ENCODE measurements around the gene MYOM3.
A peak's percentile ranks its signal among the peaks of the same experiment; 100 is the strongest.

Gene MYOM3

DNA sequence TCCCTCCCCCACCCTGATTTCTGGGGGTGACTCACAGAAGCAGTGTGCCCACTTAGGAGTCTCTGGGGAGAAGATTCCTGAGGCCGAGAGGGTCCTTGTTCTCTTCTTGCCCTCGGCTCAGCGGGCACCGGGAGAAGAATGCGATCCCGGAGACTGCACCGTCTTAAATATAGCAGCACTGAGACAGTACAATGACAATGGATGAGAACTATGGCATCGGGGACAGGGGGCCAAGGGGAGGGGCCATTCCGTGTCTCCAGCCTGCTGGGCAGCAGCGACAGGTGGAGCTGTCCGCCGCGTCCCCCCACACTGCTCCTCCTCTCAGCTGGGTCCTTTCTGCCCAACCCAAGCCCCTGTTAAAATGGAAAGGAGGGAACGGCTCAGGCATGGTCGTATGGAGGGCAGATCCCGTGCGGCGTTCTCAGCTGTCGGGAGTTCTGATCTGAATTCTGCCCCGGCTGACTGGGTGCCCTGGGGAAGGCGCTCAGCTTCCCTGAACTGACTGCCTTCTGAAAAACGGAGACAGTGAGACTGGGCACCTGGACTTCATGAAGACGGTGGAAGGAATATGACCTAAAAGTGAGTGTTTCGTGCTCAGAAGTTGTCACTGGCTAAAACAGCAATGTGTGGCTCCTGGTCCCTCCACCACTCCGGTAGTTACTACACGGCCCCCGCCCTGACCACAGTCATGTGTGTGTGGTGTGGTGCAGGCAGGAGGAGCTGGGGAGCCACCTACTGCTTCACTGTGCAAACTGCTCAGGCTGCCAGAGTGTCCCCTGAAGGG is at the start of gene MYOM3:
TSS of gene MYOM3 (minus strand) at position 140 of the 784 bp plus-strand sequence. CDS start 3,499 bp downstream, outside the sequence.
- FAIRE-seq, result no peak

DNA sequence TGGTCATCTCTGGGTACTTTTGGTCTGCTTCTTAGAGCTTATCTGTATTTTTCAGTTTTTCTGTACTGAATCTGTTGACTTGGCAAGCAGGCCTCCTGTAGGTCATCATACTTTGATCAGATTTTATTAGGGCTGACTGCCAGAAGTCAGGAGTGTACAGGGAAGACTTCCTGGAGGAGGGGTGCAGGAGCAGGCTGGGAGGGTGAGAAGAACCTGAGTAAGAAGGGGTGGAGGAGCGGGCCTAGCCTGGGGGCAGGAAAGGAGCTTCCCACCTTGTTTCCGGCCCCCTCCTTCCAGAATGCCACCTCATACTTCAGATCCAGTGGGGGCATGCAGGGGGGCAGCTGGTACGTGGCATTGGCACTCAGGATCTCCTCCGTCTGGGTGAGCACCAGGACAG is 49.3 kb upstream of the MYOM3 start:
- DNase-seq (ENCODE audit: extremely low spot score, insufficient read length, low read depth) (no peak), FAIRE-seq (no peak)

More for the DNA sequence above, at the start of gene MYOM3:
- DNase-seq (ENCODE audit: extremely low spot score, insufficient read length, low read depth), result peak; percentile 29

DNA sequence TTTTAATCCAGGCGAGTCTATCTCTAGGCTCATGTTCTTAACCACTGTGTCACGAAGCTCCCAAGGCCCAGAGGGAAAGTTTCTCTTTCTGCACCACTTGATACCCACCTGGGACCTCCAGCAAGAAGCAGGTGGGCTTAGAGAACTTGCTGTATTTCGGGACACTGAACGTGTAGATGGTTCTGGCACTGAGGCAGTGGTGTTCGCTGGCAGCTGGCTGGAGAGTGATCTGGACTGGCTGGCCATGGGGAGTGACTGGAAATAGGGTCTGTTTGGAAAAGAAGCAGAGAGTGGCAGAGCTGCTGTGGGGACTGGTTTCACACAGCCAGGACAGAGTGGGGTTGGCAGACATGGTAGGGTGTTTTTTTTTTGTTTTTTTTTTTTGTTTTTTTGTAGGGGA is 47.4 kb upstream of the MYOM3 start:
- no peak for FAIRE-seq
- no peak for DNase-seq (ENCODE audit: extremely low spot score, insufficient read length, low read depth)

DNA sequence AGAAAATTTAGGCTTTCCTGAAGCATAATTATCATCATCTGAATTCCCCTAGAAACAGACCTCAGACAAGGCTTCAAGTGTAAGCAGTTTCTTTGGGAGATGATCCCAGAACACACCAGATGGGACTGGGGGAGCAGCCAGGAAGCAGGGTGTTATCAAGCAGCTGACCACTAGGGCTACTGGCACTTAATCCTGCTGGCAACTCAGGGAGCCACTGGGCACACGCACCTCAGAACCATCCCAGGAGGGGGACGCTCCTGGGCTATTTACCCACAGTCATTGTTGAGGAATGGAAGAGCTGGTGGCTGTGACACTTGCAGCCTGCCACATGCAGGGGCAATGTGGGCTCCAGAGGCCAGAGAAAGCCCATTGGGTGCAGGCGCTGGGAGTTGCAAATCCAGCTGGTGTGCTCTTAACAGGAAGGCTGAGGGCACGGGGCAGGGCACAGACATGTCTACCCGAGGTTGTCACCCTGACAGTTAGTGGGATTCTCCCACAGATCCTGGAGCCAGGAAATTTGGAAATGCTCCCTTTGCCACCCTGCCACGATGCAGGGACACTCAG is 46.1 kb upstream of the MYOM3 start:
- DNase-seq (ENCODE audit: extremely low spot score, insufficient read length, low read depth) (no peak), FAIRE-seq (no peak)

DNA sequence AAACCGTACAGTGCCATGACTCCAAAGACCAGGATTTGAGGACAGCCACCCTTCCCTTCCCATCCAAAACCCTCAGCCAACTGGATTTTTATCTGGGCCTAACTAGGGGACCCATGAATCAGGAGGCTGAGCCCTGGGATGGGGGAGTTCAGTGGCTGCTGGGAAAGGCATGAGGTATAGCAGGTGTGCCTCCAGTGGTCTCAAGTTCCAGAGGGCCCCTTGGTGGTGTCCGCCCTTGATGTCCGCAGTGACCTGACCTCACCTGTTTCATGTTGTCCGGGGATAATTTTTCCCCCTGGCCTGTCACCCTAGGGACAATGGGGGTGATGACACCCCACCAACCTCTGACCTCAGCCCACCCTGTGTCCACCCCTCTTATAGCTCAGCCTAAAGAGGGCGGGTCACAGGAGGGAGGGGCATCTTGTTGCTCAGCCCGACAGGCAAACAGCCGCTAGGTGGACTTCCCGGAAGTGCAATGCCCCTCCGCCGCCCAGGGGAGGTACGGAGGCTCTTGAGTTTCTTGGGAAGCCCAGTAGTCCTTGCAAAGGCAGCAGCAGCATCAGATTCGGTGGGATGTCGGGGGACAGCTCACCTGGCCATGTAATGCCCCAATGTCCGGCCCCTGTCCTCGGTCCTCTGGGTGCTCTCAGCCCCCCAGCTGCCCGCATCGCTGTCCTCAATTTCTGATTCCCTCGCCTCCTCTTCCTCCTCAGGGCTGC is 44.8 kb upstream of the MYOM3 start:
- DNase-seq (ENCODE audit: extremely low spot score, insufficient read length, low read depth) (no peak), FAIRE-seq (no peak)

DNA sequence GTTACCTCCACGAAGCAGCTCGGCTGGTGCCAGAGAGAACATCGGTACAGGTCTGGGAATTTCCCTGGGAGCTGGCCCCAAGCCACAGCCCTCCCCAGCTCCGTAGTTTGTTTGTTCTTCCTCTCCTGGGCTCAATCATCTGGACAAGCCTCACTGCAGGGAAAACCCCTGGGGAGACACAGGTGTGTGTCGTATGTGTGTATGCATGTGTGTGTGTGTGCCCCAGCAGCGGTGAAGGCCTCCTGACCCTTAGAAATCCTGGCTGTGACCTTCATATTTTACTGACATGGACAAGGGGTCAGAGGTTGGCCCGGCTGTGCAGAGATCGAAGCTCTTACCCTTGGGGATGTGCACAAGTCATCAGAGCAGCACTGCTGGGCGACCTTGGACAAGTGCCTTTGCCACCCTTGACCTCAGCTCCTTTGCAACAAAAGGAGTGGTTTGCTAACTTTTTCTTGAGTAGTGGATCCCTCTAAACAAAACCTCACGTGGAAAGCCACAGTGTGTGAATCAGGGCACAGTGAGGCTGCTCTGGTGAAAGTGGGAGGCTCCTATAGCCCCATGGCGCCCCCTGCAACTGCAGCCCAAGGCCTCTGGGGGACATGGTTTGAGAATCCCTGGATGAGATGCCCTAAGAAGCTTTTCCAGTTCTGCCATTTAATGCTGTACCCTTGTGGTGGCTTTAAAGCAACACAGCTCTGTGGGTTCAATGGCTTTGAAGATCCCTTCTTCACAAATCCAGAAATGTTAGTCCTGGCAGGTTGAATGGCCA is 43.3 kb upstream of the MYOM3 start:
- no peak for DNase-seq (ENCODE audit: extremely low spot score, insufficient read length, low read depth)
- FAIRE-seq, result no peak

DNA sequence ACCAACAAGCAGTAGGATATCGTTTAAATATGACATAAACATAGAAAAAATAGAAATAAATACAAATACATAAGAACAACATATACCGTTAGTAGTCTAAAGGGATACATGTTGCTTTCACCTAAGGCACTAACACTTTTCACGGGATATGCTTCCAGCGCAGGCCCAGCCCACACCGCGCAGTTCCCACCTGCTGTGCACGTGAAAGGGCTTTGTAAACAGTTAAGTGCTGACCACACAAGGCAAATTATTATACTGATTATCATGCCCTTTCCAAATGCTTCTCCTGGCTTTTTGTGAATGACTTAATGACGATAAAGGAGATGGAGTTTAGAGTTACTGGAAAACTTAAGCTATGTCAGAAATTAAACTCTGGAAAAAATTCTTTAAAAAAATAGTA is 42.3 kb upstream of the MYOM3 start:
- FAIRE-seq, result no peak
- no peak for DNase-seq (ENCODE audit: extremely low spot score, insufficient read length, low read depth)

DNA sequence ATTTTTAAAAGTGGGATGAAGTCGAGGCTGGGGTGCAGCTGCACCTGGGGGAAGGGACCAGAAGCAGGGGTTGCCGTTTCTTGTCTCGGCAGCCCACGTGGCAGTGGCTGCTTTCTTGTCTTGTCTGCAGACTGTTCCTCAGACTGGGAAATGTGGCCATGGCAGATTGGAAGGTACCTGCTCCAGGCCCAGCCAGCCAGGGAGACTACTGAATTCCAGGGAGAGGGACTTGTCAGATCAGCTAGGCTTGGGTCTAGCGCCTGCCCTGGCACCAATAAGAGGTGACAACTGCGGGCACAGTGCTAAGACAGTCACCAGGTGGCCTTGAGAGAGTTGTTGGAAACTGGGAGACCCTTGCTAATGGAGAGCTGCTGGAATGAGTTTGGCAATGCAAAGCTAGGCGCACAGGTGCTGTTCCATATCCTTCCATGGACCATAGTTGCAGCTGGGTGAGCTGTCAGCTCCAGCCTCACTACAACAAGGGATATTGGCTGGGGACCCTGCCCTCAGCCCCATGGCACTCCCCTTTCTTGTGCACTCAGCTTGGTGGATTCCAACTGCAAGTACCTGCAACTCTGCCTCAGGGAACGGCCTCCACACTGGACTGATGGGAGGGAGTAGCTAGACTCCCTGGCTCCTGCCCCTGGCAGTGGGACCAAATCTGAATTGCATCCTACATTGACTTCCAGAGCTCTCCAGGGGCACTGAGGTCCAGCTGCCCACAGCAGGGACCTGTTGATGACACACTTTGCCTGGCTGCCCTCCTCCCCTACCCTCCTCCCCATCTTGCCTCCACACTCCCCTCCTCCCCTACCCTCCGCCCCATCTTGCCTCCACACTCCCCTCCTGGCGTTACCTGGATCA is 40.9 kb upstream of the MYOM3 start:
- FAIRE-seq, result no peak
- DNase-seq (ENCODE audit: extremely low spot score, insufficient read length, low read depth), result no peak

DNA sequence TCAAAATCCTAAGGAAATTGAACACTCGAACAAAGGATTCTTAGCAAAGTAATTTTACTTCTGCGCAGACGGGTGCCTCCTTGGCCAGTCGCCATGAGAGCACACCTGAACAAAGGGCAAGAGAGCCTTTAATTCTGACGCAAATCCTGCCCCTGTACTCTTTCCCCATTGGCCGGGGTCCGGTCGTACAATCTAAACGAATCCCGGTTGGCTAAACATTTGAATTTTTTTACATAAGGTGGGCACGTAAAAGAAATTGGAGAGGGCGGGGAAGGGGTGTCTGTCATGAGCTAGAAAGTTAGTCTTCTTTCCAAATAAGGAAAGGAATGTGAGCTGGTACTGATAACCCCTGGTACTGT is 39.2 kb upstream of the MYOM3 start:
- DNase-seq (ENCODE audit: extremely low spot score, insufficient read length, low read depth) (no peak), FAIRE-seq (no peak)

DNA sequence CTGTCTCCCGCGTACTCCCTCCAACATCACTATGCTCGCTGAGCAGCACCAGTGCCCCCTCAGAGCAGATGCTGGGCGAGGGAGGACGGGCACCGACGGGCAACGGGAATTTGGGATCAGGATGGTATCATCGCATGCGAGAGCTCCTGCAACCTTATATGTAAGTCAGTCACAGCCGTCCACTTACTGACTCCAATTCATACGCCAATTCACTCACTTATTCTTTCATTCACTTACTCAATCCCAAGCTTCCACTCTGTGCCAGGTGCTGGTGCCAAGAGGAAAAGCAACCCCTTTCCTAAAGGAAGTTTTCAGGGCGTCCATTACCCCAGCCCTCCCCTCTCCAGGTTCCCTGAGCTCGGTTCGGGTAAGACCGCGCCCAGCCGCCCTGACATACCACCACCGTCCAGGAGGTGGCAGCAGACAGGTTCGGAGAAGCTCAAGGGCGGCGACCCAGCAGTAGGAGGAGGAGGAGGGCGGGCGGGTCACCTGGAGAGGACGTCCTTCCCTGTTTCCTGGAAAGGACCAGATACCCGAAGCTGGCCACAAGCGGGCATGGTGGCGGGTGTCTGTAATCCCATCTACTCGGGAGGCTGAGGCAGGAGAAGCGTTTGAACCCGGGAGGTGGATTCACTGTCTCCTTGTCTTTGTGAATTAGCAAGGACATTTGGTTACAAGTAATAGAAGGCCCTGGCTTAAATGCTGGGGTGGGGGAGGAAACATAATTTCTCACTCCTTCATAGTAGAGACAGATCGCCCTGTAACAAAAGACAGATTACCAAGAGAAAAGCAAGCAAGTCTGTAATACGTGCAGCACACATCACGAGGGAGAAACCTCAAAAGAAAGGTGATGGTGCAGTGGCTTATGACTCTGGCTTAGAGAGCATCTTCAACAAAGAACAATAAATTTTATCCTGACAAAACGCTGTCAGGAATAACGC is 38.6 kb upstream of the MYOM3 start:
- FAIRE-seq, result peak; percentile 91
- DNase-seq (ENCODE audit: extremely low spot score, insufficient read length, low read depth), result peak; percentile 65

DNA sequence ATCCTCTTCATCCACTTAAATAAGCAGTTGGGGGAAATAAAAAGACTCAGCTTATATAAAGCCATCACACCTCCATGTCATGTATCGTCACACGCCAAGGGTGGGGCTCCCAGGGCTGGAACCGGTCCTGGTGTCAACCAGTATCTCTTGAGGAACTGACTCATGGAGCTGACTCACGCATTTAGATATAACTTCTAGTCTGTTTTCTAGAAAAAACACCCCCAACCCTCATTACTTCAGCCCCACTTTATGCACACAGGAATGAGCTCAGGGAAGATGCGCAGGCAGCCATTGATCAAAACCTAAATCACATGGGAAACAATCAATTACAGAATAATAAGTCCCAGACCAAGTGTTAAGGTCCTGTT is 37.9 kb upstream of the MYOM3 start:
- DNase-seq (ENCODE audit: extremely low spot score, insufficient read length, low read depth), result no peak
- FAIRE-seq, result no peak

DNA sequence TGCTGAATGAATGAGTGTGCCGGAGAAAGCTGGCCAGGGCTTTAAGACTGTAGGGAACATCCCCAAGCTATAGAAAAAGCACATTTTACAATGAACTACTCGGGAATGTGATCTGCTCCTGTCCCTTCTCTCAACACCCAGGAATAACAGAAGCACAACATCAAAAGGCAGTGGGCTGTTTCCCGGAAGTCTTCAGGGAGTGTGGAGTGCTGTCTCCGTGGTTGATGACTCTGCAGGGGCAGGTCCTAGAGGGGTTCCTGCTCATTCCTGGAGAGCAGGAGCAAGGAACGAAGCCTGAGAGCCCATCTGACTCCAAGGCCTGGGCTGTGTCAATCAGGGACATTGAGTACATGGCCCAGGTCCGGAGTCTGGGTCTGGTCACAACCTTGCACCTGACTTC is 35.9 kb upstream of the MYOM3 start:
- no peak for FAIRE-seq
- DNase-seq (ENCODE audit: extremely low spot score, insufficient read length, low read depth), result no peak

DNA sequence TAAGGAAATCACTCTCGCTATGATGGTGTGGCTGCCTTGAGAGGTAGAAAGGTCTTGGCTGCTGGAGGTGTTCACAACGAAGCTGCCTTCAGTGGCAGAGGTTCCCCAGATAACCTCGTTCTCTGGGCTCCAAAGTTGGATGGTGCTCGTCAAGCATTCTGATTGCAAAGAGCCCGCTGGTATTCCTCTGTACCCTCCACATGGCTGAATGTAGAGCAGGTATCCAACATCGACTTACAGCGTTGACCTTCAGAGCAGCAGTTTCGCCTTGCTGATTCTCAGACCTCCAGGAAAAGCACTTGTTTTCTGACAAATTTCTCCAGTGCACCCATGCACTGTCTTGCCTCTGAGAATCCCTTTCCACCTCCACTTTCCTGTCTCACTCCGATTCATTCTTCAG is 35.3 kb upstream of the MYOM3 start:
- DNase-seq (ENCODE audit: extremely low spot score, insufficient read length, low read depth), result no peak
- FAIRE-seq, result no peak

DNA sequence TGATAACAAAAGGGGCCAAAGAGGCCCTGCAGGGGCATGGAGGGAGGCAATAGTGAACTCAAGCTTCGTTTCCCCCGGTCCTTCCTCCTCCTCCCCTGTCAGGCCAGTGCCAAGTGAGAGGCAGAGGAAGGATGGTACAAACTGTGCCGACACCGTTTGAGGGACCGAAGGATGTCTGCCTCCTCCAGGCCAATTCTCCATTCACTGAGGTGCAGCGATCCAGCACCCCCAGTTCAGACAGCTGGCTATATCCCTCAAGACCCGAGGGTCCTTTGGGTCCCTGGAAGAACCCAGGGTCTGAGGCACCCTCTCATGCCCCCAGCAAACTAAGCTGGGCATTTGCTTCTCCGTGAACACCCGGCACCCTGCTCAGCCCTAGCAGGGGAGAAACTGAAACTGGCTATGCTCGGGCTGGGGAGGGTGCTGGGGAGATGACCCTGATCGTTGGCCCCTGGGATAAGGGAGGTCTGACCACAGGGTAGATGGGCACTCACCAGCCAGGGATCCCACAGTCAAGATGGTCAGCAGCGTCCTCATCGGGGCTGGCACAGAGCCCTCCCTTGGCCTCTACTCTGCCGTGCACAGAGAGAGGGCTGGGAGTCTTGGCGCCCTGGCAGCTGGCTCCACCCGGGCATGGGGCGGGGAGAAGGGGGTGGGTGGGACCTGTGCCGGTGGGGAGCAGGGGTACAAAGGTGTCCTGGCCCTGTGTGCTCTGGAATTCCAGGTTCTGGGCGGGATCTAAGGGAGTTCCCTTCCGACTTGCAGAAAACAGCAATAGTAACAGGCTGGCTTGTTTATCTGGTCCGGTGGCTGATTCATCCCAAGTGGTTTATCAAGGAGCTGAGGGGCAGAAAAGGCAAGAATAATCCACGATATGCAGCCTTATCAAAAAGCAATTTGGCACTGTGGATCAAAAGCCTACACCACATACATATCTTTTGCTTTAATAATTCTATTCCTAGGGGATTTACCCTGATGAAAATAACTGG is 30.9 kb upstream of the MYOM3 start, which contains the start of gene IL22RA1:
TSS of gene IL22RA1 (minus strand) at position 595 of the 989 bp plus-strand sequence. CDS start at position 537, 58 bp downstream.
- DNase-seq (ENCODE audit: extremely low spot score, insufficient read length, low read depth) (no peak), FAIRE-seq (no peak)

DNA sequence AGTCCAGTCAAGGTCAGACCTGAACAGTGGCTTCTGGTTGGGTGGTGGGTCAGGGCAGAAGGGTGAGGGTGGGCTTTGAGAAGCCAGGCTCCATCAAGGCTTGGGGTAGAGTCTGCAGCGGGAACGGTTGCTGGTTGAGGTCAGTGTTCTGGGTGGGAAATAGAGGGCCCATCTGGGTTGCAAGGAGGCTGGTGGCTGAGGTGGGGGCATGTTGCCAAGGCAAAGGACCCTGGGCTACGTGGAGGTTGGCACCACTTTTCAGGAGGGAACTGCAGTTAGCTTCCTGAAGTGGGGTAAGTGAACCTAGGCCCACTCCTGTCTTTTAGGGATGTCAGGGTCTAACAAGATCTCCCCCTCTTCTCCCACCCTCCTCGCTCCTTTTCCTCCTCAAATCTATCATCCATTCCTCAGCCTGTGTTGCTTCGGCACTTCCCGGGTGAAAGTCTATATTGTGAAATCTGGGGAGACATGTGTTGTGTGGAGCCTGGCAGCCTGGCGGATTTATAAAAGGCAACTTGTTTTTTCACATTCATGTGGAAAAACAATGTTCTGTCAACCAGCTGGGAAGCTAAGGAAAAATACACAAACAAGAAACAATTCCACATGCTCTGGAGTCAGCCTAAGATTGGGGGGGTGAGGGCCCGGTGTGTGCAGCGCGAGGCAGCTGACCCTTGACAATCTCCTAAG is 29.5 kb upstream of the MYOM3 start:
- FAIRE-seq (no peak), DNase-seq (ENCODE audit: extremely low spot score, insufficient read length, low read depth) (no peak)

DNA sequence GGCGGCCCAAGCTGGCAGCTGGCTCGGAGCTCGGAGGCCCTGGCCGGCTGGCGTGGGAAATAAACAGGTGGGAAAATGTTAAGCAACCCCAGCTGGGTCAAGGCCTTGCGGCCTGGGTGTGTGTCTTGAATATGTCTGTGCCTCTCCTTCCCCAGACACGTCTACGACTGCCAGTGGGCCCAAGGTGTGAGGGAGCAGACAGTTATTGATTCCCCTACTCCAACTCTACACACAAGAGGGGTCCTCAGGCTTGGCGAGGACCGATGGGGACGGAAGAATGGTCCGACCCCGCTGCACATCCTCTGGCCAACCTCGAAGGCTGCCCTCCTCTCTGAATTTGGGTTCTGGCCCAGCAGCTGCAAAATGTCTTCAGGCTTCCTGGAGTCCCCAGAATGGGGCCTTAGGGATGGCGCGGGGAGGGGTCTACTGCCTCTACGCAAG is 28.8 kb upstream of the MYOM3 start:
- DNase-seq (ENCODE audit: extremely low spot score, insufficient read length, low read depth), result no peak
- no peak for FAIRE-seq

Data from GM18507 (cell line).